Measurements from ENCODE around the gene ADIPOR1.

DNA sequence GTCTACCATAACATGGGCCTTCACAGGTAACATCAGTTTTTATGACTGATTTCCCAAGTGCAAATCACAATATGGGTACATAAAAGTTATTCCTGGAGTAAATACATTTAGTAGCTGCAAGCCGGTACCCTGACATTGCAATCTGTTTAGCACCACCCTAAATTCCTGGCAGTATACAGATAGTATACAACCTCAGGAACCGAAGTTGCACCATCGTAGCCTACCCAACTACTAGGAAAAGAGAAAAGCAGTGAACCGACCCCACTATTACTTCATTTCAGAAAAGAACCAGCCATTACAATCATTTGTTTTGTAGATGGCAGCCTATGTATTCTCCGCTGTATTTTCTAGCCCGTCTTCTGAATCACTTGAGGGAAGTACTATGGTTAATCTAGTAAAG is 1.1 kb downstream of the ADIPOR1 start:
- TF ChIP-seq EP300 (IDR thresholded peaks at IDR 0.05) (no peak), POLR2A (IDR thresholded peaks at IDR 0.05) (no peak)
- TF ChIP-seq, protein P1, sequence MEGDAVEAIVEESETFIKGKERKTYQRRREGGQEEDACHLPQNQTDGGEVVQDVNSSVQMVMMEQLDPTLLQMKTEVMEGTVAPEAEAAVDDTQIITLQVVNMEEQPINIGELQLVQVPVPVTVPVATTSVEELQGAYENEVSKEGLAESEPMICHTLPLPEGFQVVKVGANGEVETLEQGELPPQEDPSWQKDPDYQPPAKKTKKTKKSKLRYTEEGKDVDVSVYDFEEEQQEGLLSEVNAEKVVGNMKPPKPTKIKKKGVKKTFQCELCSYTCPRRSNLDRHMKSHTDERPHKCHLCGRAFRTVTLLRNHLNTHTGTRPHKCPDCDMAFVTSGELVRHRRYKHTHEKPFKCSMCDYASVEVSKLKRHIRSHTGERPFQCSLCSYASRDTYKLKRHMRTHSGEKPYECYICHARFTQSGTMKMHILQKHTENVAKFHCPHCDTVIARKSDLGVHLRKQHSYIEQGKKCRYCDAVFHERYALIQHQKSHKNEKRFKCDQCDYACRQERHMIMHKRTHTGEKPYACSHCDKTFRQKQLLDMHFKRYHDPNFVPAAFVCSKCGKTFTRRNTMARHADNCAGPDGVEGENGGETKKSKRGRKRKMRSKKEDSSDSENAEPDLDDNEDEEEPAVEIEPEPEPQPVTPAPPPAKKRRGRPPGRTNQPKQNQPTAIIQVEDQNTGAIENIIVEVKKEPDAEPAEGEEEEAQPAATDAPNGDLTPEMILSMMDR (IDR thresholded peaks at IDR 0.05) = no peak
